Measurements from ENCODE around the gene RUNX1. TPM values are rescaled to one million over a fixed set of nuclear protein-coding genes. Genes with fewer than 3 reads are reported as not detected.

Gene RUNX1
- total RNA-seq, 1 experiment from 2014 or later = 55.2 TPM

- ChIA-PET CTCF (no interaction called here), POLR2A (ENCODE audit: unreplicated experiment) (no interaction called here)
- no peak overlapping the region for H3K27ac ChIP-seq (ENCODE audit: low read length)
- no TSS peak for BruUV-seq (replicated peaks)
- no peaks in the 10 kb centered on the region for H3F3A ChIP-seq (ENCODE audit: low read length, unreplicated experiment)
- H3K27me3 ChIP-seq (ENCODE audit: low read length) = no peaks in the 10 kb centered on the region
- no peaks in the 10 kb centered on the region for H3K4me1 ChIP-seq (ENCODE audit: insufficient read depth, low read length)
- H4K20me1 ChIP-seq (ENCODE audit: low read length) = no peaks in the 10 kb centered on the region
- H2AFZ ChIP-seq (ENCODE audit: low read length) = no peak overlapping the region
- no peaks in the 10 kb centered on the region for H3K79me2 ChIP-seq (ENCODE audit: low read length)
- intact Hi-C loops (cut with micrococcal nuclease) = no loop called here
- TF ChIP-seq EZH2phosphoT487 (IDR thresholded peaks at IDR 0.05; ENCODE audit: borderline replicate concordance, low read length) = no peak
- TF ChIP-seq, protein P1, sequence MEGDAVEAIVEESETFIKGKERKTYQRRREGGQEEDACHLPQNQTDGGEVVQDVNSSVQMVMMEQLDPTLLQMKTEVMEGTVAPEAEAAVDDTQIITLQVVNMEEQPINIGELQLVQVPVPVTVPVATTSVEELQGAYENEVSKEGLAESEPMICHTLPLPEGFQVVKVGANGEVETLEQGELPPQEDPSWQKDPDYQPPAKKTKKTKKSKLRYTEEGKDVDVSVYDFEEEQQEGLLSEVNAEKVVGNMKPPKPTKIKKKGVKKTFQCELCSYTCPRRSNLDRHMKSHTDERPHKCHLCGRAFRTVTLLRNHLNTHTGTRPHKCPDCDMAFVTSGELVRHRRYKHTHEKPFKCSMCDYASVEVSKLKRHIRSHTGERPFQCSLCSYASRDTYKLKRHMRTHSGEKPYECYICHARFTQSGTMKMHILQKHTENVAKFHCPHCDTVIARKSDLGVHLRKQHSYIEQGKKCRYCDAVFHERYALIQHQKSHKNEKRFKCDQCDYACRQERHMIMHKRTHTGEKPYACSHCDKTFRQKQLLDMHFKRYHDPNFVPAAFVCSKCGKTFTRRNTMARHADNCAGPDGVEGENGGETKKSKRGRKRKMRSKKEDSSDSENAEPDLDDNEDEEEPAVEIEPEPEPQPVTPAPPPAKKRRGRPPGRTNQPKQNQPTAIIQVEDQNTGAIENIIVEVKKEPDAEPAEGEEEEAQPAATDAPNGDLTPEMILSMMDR (conservative IDR thresholded peaks at IDR 0.05; ENCODE audit: low read depth, low read length) = no peak
- no peak for TF ChIP-seq EZH2 (IDR thresholded peaks at IDR 0.05; ENCODE audit: low read length, unreplicated experiment)
- H3K4me3 ChIP-seq (ENCODE audit: low read length) = no peak overlapping the region
- no peaks in the 10 kb centered on the region for H3K9me3 ChIP-seq (ENCODE audit: low read length)
- no peak overlapping the region for H3K9ac ChIP-seq (ENCODE audit: low read length)
- ATAC-seq (no peak), DNase-seq (no peak)
- H3K36me3 ChIP-seq (ENCODE audit: low read depth, low read length) = no peaks in the 10 kb centered on the region
- no peaks in the 10 kb centered on the region for H3K9me2 ChIP-seq (replicated peaks; ENCODE audit: low read length)
- no peak overlapping the region for H3K4me2 ChIP-seq (ENCODE audit: low read length)
Observed at GRCh38 chr21:34761758-34762330, 287.3 kb downstream of the RUNX1 start.

DNA sequence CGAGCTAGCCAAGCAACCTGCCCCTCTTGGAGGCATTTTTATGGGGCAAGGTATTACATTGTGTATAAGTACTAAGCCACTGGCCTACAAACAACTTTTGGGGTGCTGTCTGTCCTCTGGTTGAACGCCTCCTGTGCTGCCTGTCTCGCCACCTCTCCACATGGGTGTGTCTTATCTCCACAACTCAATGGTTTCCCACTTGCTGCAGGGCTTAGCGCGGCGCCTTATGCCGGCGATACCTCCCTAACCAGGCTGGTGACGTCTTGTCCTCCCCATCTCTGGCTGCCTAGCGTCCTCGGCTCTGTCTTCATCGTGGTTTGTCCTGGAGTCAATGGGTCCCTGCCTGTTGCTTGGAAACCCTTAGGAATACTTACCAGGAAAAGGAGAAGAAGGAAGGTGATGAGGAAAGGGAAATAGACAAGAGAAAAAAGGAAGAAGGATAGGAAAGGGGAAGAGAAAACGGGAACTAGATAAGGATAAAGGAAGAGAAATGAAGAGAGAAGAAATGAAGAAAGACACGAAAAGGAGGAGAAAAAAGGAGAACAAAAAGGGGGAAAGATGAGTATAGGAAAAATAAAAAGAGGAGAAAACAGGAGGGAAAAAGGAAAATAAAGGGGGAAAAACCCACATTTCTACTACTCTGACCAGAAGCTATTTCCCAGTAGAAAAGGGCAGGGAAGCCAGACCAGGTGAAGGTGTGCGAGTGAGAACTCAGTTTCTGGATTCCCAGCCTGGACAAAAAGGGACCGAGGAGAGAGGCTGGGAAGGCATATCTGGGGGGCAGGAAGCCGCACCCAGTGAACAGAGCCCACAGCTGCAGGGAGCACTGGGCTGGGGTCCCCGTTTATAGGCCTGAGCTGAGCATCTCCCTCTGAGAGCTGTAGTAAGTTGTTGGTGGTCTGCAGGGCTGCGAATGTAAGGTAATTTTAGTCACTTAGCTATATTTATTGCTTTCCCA lies 294.1 kb downstream of the RUNX1 start:
- Histone ChIP-seq H3K9ac (ENCODE audit: low read length) (no peak overlapping the region), H2AFZ (ENCODE audit: low read length) (no peak overlapping the region), H3K27ac (ENCODE audit: low read length) (no peak overlapping the region), H3K36me3 (ENCODE audit: low read depth, low read length) (no peaks in the 10 kb centered on the region), H3K4me1 (ENCODE audit: insufficient read depth, low read length) (no peaks in the 10 kb centered on the region), H3F3A (ENCODE audit: low read length, unreplicated experiment) (no peaks in the 10 kb centered on the region), H4K20me1 (ENCODE audit: low read length) (no peaks in the 10 kb centered on the region), H3K9me2 (replicated peaks; ENCODE audit: low read length) (no peaks in the 10 kb centered on the region), H3K9me3 (ENCODE audit: low read length) (no peaks in the 10 kb centered on the region), H3K79me2 (ENCODE audit: low read length) (no peaks in the 10 kb centered on the region), H3K4me2 (ENCODE audit: low read length) (no peak overlapping the region), H3K4me3 (ENCODE audit: low read length) (no peak overlapping the region), H3K27me3 (ENCODE audit: low read length) (no peaks in the 10 kb centered on the region)
- DNase-seq = no peak
- POLR2A ChIA-PET (ENCODE audit: unreplicated experiment) = no interaction called here
- BruUV-seq (replicated peaks) = no TSS peak
- no peak for ATAC-seq
- intact Hi-C loops (cut with micrococcal nuclease) = no loop called here
- TF ChIP-seq, protein P1 (conservative IDR thresholded peaks at IDR 0.05; ENCODE audit: low read depth, low read length) = no peak
- no peak for TF ChIP-seq EZH2phosphoT487 (IDR thresholded peaks at IDR 0.05; ENCODE audit: borderline replicate concordance, low read length)
- TF ChIP-seq EZH2 (IDR thresholded peaks at IDR 0.05; ENCODE audit: low read length, unreplicated experiment) = no peak
- CTCF ChIA-PET = interaction anchor here (0.5 kb wide), 1 partner anchor 133 kb away, joined by 3 read pairs; no protein-coding TSS in a partner anchor
